HG02610 (cell line): ENCODE results near the gene ZNF804B.

Source experiments
- ATAC-seq: cut with Tn5 transposase; IDR thresholded peaks from one replicate; pipeline ENCODE4 v1.9.1; 2021; ENCODE audit warnings: mild to moderate bottlenecking, moderate library complexity; ENCODE audit not compliant: unreplicated experiment

ZNF804B gene

GRCh38 chr7:88759230-88760135, at the start of gene ZNF804B:
Gene ZNF804B, plus strand, starts transcription at chr7:88759700. Its CDS starts 277 bp downstream, at chr7:88759977.
- ATAC-seq = no peak

GRCh38 chr7:88735920-88736319, 23.6 kb upstream of the ZNF804B start:
- no peak for ATAC-seq

GRCh38 chr7:88737632-88738031, 21.9 kb upstream of the ZNF804B start:
- no peak for ATAC-seq

GRCh38 chr7:88746126-88746525, 13.4 kb upstream of the ZNF804B start:
- no peak for ATAC-seq

GRCh38 chr7:88756802-88757201, 2.7 kb upstream of the ZNF804B start:
- no peak for ATAC-seq

GRCh38 chr7:88757371-88757770, 2.1 kb upstream of the ZNF804B start:
- no peak for ATAC-seq

- ATAC-seq = no peak
These were observed 895 bp upstream of the ZNF804B start for GRCh38 chr7:88758381-88759229.

GRCh38 chr7:88760136-88760515, 626 bp downstream of the ZNF804B start:
- ATAC-seq = no peak

- no peak for ATAC-seq
These were observed 2.3 kb downstream of the ZNF804B start for GRCh38 chr7:88761779-88762178.

GRCh38 chr7:88771417-88771816, 11.9 kb downstream of the ZNF804B start:
- ATAC-seq = peak; percentile 68

GRCh38 chr7:88772776-88773175, 13.3 kb downstream of the ZNF804B start:
- ATAC-seq = no peak

GRCh38 chr7:88775838-88776237, 16.3 kb downstream of the ZNF804B start:
- no peak for ATAC-seq

- ATAC-seq = no peak
These were observed 28.3 kb downstream of the ZNF804B start for GRCh38 chr7:88787777-88788176.

- ATAC-seq = no peak
These were observed 30.1 kb downstream of the ZNF804B start for GRCh38 chr7:88789480-88790064.

- ATAC-seq = no peak
These were observed 32.4 kb downstream of the ZNF804B start for GRCh38 chr7:88791891-88792290.

GRCh38 chr7:88792361-88792760, 32.9 kb downstream of the ZNF804B start:
- no peak for ATAC-seq

GRCh38 chr7:88795553-88795952, 36.1 kb downstream of the ZNF804B start, which contains the start of gene TEX47:
Gene TEX47, minus strand, starts transcription at chr7:88795737. Its CDS starts 795 bp downstream, at chr7:88794942.
- ATAC-seq = no peak

GRCh38 chr7:88801046-88801445, 41.5 kb downstream of the ZNF804B start:
- ATAC-seq = no peak

GRCh38 chr7:88806280-88807037, 47.0 kb downstream of the ZNF804B start:
- no peak for ATAC-seq

GRCh38 chr7:88818552-88818951, 59.1 kb downstream of the ZNF804B start:
- ATAC-seq = no peak

GRCh38 chr7:88826222-88826621, 66.7 kb downstream of the ZNF804B start:
- ATAC-seq = no peak
